ENCODE measurements around the gene NFKB1.

The NFKB1 gene

GRCh38 chr4:102619776-102620631 is 118.8 kb downstream of the NFKB1 start:
- DNase-seq (ENCODE audit: low spot score): peak; percentile 54
- peak; percentile 69 for FAIRE-seq

GRCh38 chr4:102620697-102621497 is 119.7 kb downstream of the NFKB1 start:
- DNase-seq (ENCODE audit: low spot score) (peak; percentile 93), FAIRE-seq (peak; percentile 95)

DNA sequence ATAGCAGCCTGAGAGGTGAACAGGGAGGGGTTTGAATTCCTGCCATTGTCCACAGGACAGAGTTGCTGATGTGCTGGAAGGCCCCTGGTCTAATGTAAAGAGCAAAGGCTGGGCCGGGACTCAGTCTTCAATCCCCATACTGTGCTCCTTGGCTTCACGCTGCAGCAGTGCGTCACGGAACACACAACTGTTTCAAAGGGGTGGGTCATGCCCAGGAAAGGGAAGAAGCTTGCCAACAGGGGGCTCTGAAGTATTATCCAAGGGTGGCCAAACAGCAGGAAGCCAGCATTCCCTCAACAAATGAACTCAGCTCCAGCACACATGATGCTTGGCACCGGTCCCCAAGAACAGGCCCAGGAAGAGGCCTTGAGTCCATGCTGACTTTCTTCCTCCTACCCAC is 122.5 kb downstream of the NFKB1 start:
- DNase-seq (ENCODE audit: low spot score) (peak; percentile 40), FAIRE-seq (no peak)

GRCh38 chr4:102624505-102624904 is 123.3 kb downstream of the NFKB1 start:
- DNase-seq (ENCODE audit: low spot score) (no peak), FAIRE-seq (no peak)

DNA sequence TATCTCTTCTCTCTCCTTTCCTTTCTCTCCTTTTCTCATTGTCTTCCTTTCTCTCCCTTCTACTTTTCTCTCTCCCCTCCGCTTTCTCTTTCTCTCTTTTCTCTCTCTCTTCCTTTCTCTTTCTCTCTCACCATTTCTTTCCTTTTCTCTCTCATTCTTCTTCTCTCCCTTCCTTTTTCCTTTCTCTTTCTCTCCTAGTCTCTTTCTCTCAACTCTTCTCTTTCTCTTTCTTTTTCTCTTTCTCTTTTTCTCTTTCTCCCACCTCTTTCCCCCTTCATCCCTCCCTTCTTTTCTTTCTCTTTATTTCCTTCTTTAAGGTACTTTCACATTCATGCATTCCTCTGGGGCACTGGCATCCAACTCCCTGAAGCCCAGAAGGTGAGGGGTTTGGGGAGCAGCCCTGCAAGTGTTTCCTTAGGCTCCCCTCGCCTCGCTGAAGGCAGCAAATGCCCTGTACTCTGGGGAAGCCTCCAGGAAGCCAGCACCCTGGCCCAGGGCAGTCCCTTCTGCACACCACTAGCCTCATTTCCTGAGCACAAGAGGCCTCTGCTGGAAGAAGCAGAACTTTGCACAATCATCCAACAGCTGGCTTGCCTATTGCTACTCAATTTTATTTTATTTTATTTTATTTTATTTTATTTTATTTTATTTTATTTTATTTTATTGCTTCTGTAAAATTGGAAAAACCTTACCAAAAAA is 124.2 kb downstream of the NFKB1 start:
- FAIRE-seq: no peak
- peak; percentile 35 for DNase-seq (ENCODE audit: low spot score)

DNA sequence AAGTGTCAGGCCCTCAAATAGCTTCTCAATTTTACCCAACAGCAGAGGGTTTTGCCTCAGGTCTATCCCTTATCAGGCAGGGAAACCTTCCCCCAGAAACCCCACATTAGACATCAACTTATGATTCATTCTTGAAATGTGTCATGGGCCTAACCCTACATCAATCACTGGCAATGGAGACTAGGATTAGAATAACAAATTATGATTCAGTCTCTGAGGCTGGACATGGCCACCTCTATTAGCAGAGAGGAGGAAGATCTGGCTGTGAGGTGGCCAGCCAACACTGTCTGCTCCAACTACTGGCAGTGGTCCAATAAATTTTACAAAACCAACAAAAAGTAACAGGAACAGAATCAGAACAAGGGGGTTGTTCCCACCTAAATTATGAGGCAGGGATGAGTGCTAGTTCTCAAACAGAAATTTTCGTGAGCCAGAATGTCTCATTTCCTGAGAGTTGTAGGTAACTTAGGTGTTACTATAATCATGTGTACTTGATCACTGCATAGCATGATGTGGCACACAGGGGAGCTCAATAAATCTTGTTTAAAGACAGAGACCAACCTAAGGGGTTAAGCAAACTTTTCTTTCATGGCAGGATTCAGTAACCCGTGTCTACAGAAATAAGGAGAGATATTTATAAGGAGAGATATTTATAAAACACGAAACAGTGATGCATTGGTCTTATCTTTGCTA is 126.8 kb downstream of the NFKB1 start:
- FAIRE-seq: peak; percentile 95
- peak; percentile 94 for DNase-seq (ENCODE audit: low spot score)

DNA sequence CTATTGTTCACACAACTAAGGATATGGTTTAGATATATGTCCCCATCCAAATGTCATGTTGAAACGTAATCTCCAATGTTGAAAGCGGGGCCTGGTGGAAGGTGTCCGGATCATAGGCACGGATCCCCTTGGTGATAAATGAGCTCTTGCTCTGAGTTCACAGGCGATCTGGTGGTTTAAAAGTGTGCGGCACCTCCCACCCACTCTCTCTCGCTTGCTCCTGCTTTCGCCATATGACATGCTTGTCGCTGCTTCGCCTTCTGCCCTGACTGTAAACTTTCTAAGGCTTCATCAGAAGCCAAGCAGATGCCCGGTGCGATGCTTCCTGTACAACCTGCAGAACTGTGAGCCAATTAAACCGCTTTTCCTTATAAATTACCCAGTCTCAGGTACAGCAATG is 128.5 kb downstream of the NFKB1 start:
- no peak for DNase-seq (ENCODE audit: low spot score)
- FAIRE-seq: no peak

- FAIRE-seq (no peak), DNase-seq (ENCODE audit: low spot score) (no peak)
Measured at GRCh38 chr4:102631616-102632015, 130.5 kb downstream of the NFKB1 start.

DNA sequence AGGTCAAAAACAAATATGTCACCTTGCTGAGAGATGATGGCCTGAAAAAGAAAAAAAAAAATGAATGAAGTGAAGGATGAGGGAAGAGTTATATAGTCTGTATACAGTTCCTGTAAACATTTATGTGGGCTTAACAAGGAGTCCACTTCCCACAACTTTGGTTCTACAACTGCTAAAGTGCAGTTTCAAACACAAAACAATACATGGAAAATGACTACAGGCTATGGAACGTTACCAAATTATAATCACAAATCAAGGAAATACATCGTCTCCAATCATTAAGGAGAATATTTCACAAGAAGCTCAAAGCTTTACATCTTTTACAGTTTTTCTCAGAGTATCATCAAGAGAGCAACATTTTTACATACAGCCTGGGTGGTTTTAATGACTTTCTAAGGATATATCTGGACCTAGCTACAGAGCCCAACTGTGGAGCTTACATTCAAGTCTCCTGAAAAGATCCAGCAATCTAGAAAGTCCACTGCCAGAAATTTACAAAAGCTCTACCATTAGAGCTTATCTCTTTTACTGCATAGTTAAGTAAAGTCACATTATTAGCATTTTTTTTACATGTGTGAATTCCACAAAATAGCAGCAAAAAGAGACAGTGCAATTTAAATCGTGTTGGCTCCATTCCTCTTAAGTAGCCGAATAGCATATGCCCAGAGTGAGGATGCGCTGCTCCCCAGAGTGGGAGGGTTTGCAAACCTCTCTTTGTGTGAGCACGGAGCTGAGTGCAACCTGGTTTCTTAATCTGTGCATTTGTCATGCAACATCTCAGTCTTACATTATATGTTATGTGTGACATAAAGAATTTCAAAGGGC is 131.3 kb downstream of the NFKB1 start:
- FAIRE-seq (no peak), DNase-seq (ENCODE audit: low spot score) (no peak)

DNA sequence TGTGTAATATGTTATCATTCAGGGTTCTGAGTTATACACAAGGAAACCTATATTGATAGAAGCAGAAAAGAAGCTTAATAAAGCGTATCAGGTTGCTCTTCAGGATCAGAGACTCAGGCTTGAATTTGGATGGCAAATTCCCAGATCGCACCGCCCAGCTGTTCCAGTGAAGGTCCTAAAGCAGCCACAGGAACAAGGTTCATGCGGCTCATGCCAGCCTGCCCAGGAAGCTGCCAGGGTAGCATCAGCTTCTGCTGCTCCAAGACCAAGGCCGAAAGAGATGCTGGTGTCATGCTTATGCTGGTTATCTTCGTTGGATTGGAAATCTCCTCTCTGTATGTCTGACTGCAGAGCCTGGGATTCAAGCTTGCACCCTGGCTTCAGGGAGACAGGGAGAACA is 131.9 kb downstream of the NFKB1 start:
- FAIRE-seq (no peak), DNase-seq (ENCODE audit: low spot score) (no peak)

DNA sequence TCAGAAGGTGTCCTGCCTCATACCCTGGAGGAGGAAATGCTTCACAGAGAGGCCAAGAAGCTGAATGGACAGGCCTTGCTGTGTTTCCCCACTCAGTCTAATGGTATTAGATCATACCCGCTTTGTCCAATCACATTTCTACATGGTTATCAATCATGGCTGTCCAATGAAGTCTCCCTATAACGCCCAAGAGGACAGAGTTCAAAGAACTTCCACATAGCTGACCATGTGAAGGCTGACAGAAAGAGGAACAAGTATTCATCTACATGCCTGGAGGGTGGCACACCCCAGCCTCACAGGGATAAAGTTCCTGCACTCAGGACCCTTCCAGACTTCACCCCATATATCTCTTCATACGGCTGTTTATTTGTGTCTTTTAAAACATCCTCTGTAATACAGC is 136.2 kb downstream of the NFKB1 start:
- no peak for DNase-seq (ENCODE audit: low spot score)
- no peak for FAIRE-seq

DNA sequence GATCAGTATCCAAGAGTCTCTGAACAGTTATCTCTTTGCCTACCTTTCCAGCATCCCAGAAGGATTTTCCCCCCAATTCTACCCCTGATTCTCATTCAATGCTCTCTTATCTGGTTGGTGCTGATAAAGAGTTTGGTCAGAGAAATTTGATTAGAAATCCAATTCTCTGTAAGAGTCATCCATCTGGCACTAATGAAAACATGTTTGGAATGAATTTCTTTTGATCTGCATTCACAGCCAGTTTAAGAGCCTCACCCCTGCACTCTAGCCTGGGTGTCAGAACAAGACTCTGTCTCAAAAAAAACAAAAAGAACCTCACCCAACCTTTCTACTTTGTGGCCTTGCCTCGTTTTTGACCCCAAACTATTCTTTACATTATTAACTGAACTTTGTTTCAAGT is 137.5 kb downstream of the NFKB1 start:
- FAIRE-seq: no peak
- DNase-seq (ENCODE audit: low spot score): no peak

- DNase-seq (ENCODE audit: low spot score) (no peak), FAIRE-seq (no peak)
Measured at GRCh38 chr4:102639598-102639997, 138.4 kb downstream of the NFKB1 start.

GRCh38 chr4:102640669-102641068 is 139.5 kb downstream of the NFKB1 start:
- DNase-seq (ENCODE audit: low spot score) (peak; percentile 50), FAIRE-seq (peak; percentile 80)

- FAIRE-seq: no peak
- DNase-seq (ENCODE audit: low spot score): no peak
Measured at GRCh38 chr4:102641793-102642192, 140.6 kb downstream of the NFKB1 start.

GRCh38 chr4:102642631-102643298 is 141.6 kb downstream of the NFKB1 start:
- FAIRE-seq (no peak), DNase-seq (ENCODE audit: low spot score) (no peak)

DNA sequence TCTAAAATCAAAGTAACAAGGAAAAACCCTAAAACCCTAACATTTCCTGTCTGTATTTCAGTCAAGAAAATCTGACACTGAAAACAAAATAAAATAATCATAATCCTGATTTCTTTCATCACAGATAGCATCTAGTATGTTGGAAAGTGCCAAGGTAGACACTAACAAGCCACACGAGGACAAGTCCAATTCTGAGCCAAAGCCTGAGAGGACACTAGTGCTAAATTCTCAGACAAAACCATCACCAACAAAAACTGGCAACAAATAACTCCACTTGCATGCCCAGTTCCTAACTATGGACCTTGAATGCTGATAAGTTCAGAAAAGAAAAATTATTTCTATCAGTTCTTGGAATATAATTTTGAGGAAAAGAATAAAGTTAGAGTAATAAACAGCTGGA is 146.0 kb downstream of the NFKB1 start:
- FAIRE-seq (no peak), DNase-seq (ENCODE audit: low spot score) (no peak)

- FAIRE-seq (no peak), DNase-seq (ENCODE audit: low spot score) (no peak)
Measured at GRCh38 chr4:102657206-102657605, 156.0 kb downstream of the NFKB1 start.

DNA sequence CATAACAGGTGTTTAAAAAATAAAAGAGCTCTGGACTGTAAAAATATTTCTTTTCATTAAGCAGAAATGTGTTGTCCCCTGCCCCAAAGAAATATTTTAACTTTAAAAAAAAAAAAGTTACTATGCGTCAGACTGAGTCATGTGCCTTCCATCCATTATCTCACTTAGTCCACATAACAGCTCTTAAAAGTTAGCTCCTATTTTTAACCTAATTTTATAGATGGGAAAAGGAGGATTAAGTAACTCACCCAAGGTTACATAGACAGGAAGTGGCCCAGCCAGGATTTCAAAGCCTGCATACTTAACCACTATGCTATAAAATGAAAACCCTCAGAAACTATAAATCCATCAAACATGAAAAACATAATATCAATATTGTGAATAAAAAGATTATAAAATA is 161.9 kb downstream of the NFKB1 start:
- peak; percentile 58 for DNase-seq (ENCODE audit: low spot score)
- FAIRE-seq: peak; percentile 85

- FAIRE-seq (no peak), DNase-seq (ENCODE audit: low spot score) (no peak)
Measured at GRCh38 chr4:102665527-102665926, 164.4 kb downstream of the NFKB1 start.

Data from RCC 7860 (cell line).